Prostate gland (tissue), 2 donors: ENCODE measurements around the gene PPIG. TPM values are rescaled to one million over a fixed set of nuclear protein-coding genes. Genes with fewer than 3 reads are reported as not detected.
"Not testable (repeated sequence)": the region's sequence is repeated elsewhere in the genome, so short reads cannot be mapped to it uniquely, and the experiment has no call there.

Experiments used
- DNase-seq: peaks from one replicate; pipeline ENCODE4 v3.0.0-alpha.2; 2019; ENCODE audit warnings: low spot score
- H3K27ac ChIP-seq, 2 donors: fragments of 200-600 bp; sonication (generic); 2 replicates each; pipeline ENCODE4 v1.5.1; 2017 to 2019
- H3K27me3 ChIP-seq: fragments of 200-600 bp; sonication (generic); replicated peaks from 2 replicates; pipeline ENCODE4 v1.5.1; 2019; ENCODE audit not compliant: insufficient read depth
- H3K36me3 ChIP-seq, 2 donors: fragments of 200-600 bp; sonication (generic); 1 replicate in 1 of 2; 2 replicates in 1 of 2; pipeline versions ENCODE4 v1.5.1 to v1.8.1; 2017 to 2019
- H3K4me1 ChIP-seq: fragments of 200-600 bp; sonication (generic); replicated peaks from 2 replicates; pipeline ENCODE4 v1.5.1; 2019
- H3K4me3 ChIP-seq, 2 donors: fragments of 200-600 bp; sonication (generic); 2 replicates each; pipeline ENCODE4 v1.5.1; 2017 to 2019
- H3K9me3 ChIP-seq: fragments of 200-600 bp; sonication (generic); 2 replicates; pipeline ENCODE4 v1.5.1; 2017
- CTCF ChIP-seq, 4 experiments: fragments of 200-600 bp in 2 of 4; fragments of 450-650 bp in 2 of 4; sonication (generic) in 2 of 4; IDR thresholded peaks; 1 replicate in 3 of 4; 2 replicates in 1 of 4; pipeline ENCODE4 v1.5.1; 2016 to 2019; ENCODE audit warnings: antibody characterized with exemption in 4 of 4, mild to moderate bottlenecking in 2 of 4, moderate library complexity in 2 of 4
- POLR2A ChIP-seq: fragments of 450-650 bp; IDR thresholded peaks from one replicate; pipeline ENCODE4 v1.6.1; 2016; ENCODE audit warnings: antibody characterized with exemption, mild to moderate bottlenecking
- POLR2AphosphoS5 ChIP-seq: sonication (generic); formaldehyde crosslinking; IDR thresholded peaks from one replicate; pipeline ENCODE4 v1.6.1; 2017; ENCODE audit warnings: antibody characterized with exemption
- WGBS: methylation state at CpG from one replicate; pipeline ENCODE4 v1.1.5; 2018; 5-methylcytosine and 5-hydroxymethylcytosine counted together
- intact Hi-C: fragments of 100-400 bp; cut with DNase I; formaldehyde crosslinking; loops from one replicate; pipeline ENCODE4 v1.14.2; 2022
- total RNA-seq, 2 donors: library from RNA; depleted of rRNA; stranded (reverse); fragments of >200 nt; gene quantifications; one replicate each; pipeline ENCODE4 v1.1.0, GENCODE V29; 2016

Gene PPIG
- total RNA-seq, 2 donors from 2014 or later = 30.9 to 38.0 TPM

DNA sequence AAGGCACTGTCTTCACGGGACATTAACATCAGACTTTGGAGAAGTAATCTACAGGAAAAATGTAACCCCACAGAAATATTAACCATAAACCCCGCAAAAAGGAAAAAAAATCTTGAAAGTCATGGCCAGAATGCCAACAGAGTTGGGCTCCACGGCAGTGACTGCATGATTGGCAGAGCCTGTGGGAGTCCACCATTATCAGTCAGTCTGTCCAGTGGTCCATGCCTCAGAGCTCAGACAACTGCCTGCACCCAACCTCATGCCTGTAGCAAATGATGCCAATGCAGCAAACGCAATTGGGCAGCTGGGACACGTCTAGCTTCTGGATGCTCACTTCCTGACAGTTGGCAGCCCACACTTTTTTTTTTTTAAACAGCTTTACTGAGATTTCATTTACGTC lies 5.1 kb upstream of the PPIG start:
- intact Hi-C loops = no loop called here
- DNase-seq = no peak
- Histone ChIP-seq H3K9me3 (no peaks in the 10 kb centered on the region), H3K27me3 (no peaks in the 10 kb centered on the region), H3K4me3 (no peak overlapping the region), H3K4me1 (no peaks in the 10 kb centered on the region), H3K27ac (no peak overlapping the region), H3K36me3 (no peaks in the 10 kb centered on the region)
- no peak for TF ChIP-seq POLR2AphosphoS5
- TF ChIP-seq POLR2A = no peak
- TF ChIP-seq CTCF (IDR thresholded peaks at IDR 0.05) = no peak
- WGBS = 50% methylated on average over 6 of the region's 6 CpGs

- intact Hi-C loops = loop anchor here (10.0 kb wide), 1 partner anchor 112 kb away; the partner anchor contains the start of genes CFAP210 and PHOSPHO2
Measured at GRCh38 chr2:169582552-169583266, 1.4 kb upstream of the PPIG start.

GRCh38 chr2:169583518-169583917 lies 633 bp upstream of the PPIG start:
- H3K27me3 ChIP-seq = no peaks in the 10 kb centered on the region
- no peaks in the 10 kb centered on the region for H3K9me3 ChIP-seq
- TF ChIP-seq CTCF (IDR thresholded peaks at IDR 0.05) = no peak
- TF ChIP-seq POLR2AphosphoS5 = no peak
- TF ChIP-seq POLR2A = no peak
- intact Hi-C loops = loop anchor here (10.0 kb wide), 1 partner anchor 111 kb away; the partner anchor contains the start of genes CFAP210 and PHOSPHO2
- 90% methylated on average over 5 of the region's 5 CpGs for WGBS
- H3K27ac ChIP-seq = peak overlapping the region in 1 of 2 donors; percentile 98
- H3K36me3 ChIP-seq = no peaks in the 10 kb centered on the region
- no peak overlapping the region for H3K4me3 ChIP-seq
- no peak for DNase-seq
- H3K4me1 ChIP-seq = no peaks in the 10 kb centered on the region

More at GRCh38 chr2:169582552-169583266, 1.4 kb upstream of the PPIG start:
- not testable (repeated sequence) for DNase-seq, H3K36me3 ChIP-seq, H3K9me3 ChIP-seq, H3K27ac ChIP-seq, H3K27me3 ChIP-seq, H3K4me3 ChIP-seq, H3K4me1 ChIP-seq
- WGBS = 96% methylated on average over 10 of the region's 10 CpGs

DNA sequence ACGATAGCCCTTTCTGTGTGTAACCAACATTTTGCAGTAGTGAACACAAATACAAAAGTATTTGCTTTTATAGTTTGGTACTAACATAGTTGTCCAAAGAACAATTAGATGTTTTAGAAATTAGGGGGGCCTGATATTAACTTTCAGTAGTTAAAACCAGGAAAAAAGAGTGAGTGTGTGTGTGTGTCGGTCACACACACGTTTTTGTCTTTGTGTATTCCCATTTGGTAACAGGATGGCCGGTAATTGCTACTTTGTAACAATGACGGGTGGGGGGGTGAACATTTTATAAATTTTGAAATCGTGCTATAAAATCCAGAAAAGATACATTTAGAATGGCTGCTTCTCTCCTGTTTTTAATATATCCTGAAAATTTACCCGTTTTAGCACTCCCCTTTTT lies 1.5 kb downstream of the PPIG start:
- peak overlapping the region in 1 of 2 donors; percentile 99 for H3K27ac ChIP-seq
- intact Hi-C loops = loop anchor here (2.0 to 10.0 kb wide), 2 partner anchors 107 to 109 kb away; partner anchors contain the start of genes BBS5, CFAP210 and PHOSPHO2
- H3K36me3 ChIP-seq = no peaks in the 10 kb centered on the region
- H3K27me3 ChIP-seq = no peaks in the 10 kb centered on the region
- no peaks in the 10 kb centered on the region for H3K4me1 ChIP-seq
- no peak for TF ChIP-seq CTCF (IDR thresholded peaks at IDR 0.05)
- no peak for TF ChIP-seq POLR2AphosphoS5
- TF ChIP-seq POLR2A = no peak
- WGBS = 14% methylated on average over 7 of the region's 7 CpGs
- DNase-seq = no peak
- no peaks in the 10 kb centered on the region for H3K9me3 ChIP-seq
- H3K4me3 ChIP-seq = peak overlapping the region; percentile 70 to 98

GRCh38 chr2:169590804-169591203 lies 6.7 kb downstream of the PPIG start:
- Histone ChIP-seq H3K36me3 (no peaks in the 10 kb centered on the region), H3K4me1 (no peaks in the 10 kb centered on the region), H3K27me3 (no peaks in the 10 kb centered on the region), H3K4me3 (no peak overlapping the region), H3K27ac (no peak overlapping the region), H3K9me3 (no peaks in the 10 kb centered on the region)
- no peak for DNase-seq
- intact Hi-C loops = no loop called here
- WGBS = 87% methylated on average over 8 of the region's 8 CpGs
- TF ChIP-seq CTCF (IDR thresholded peaks at IDR 0.05) (no peak), POLR2A (no peak), POLR2AphosphoS5 (no peak)

- intact Hi-C loops, H3K9me3 ChIP-seq, DNase-seq, H3K36me3 ChIP-seq, H3K27me3 ChIP-seq, H3K4me1 ChIP-seq, H3K4me3 ChIP-seq, H3K27ac ChIP-seq: not testable (repeated sequence)
- WGBS = 82% methylated on average over 7 of the region's 7 CpGs
Measured at GRCh38 chr2:169596546-169596945, 12.4 kb downstream of the PPIG start.
